ENCODE data around the gene IRS2.
"Not testable (repeated sequence)": the region's sequence is repeated elsewhere in the genome, so short reads cannot be mapped to it uniquely, and the experiment has no call there.

Gene IRS2

DNA sequence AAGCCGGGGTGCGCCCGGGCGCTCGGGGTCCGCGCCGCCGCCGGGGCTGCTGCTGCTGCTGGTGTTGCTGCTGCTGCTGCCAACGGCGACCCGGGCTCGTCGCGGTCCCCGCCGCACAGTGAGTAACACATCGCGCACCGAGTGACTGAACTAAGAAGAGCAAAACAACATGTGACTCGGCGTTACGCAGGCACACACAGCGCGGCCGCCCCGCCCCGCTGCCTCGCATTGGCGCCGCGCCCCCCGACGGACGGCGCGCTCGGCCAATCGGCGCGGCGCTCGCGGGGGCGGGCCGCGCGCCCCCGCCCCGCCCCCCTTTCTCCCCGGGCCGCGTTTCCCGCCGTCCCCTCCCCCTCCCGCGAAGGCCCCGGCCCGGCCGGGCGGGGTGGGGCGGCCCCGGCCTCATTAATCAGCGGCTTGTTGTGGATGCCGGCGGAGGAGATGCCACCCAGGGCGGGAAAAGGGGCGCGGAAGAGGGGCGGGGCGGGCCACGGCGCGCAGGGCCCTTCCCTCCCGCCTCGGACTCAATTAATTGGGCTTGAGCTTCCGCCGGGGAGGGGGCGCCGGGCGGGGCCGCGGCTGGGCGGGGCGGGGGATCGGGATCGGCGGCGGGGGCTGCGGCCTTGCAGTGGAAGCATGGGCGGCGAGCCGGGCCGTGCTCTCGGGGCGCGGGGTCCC is at the start of gene IRS2:
Gene IRS2 (minus strand): TSS at position 127 of the 678 bp plus-strand sequence. CDS start 530 bp downstream, outside the sequence.
- peak; percentile 94 for DNase-seq (ENCODE audit: low read depth)

DNA sequence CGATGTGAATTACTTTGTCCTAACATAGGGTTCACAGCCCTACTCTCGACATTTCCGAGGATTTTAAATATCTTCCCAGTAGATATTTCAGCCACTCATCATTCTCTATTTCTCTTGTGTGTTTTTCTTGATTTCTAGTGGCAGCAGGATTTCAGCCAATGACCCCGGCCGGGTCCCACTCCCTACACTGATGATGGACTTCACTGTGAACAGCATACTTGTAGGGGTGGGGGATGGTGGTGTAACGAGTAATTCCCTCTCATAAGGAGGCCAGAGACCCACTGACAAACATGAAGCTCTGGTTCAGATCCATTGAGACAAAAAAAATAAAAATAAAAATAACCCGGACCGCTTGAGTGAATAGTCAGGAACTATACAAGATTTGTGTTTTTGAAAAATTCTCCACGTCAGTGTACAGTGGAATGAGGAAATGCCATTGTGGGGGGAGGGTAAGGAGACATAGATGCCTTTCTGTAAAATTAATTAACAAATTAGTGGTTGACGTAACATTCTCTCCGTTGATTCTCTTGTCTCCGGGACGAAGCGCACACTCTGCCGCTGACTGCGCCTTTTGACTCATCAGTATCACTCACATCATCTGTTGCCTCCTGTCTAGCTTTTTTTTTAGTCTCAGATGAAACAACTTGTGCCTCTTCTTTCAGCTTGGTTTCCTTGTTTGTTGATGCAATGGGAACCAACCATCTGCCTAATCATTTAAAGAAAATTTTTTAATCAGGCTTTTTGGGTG is 48.8 kb upstream of the IRS2 start:
- no peak for DNase-seq (ENCODE audit: low read depth)

GRCh38 chr13:109833940-109834339 is 47.6 kb upstream of the IRS2 start:
- DNase-seq (ENCODE audit: low read depth), result no peak

GRCh38 chr13:109833071-109833470 is 46.7 kb upstream of the IRS2 start:
- no peak for DNase-seq (ENCODE audit: low read depth)

- DNase-seq (ENCODE audit: low read depth), result not testable (repeated sequence)
Measured at GRCh38 chr13:109828591-109829316, 42.4 kb upstream of the IRS2 start.

DNA sequence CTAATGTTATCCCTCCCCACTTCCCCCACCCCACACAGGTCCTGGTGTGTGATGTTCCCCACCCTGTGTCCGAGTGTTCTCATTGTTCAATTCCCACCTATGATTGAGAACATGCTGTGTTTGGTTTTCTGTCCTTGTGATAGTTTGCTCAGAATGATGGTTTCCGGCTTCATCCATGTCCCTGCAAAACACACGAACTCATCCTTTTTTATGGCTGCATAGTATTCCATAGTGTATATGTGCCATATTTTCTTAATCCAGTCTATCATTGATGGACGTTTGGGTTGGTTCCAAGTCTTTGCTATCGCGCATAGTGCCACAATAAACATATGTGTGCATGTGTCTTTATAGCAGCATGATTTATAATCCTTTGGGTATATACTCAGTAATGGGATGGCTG is 36.8 kb upstream of the IRS2 start:
- not testable (repeated sequence) for DNase-seq (ENCODE audit: low read depth)

GRCh38 chr13:109821103-109821502 is 34.7 kb upstream of the IRS2 start:
- no peak for DNase-seq (ENCODE audit: low read depth)

GRCh38 chr13:109819874-109820273 is 33.5 kb upstream of the IRS2 start:
- DNase-seq (ENCODE audit: low read depth), result no peak

GRCh38 chr13:109818886-109819285 is 32.5 kb upstream of the IRS2 start:
- peak; percentile 23 for DNase-seq (ENCODE audit: low read depth)

- no peak for DNase-seq (ENCODE audit: low read depth)
Measured at GRCh38 chr13:109817591-109818535, 31.5 kb upstream of the IRS2 start.

- DNase-seq (ENCODE audit: low read depth), result peak; percentile 13
Measured at GRCh38 chr13:109816808-109817203, 30.4 kb upstream of the IRS2 start.

GRCh38 chr13:109816112-109816807 is 29.9 kb upstream of the IRS2 start:
- DNase-seq (ENCODE audit: low read depth), result no peak

DNA sequence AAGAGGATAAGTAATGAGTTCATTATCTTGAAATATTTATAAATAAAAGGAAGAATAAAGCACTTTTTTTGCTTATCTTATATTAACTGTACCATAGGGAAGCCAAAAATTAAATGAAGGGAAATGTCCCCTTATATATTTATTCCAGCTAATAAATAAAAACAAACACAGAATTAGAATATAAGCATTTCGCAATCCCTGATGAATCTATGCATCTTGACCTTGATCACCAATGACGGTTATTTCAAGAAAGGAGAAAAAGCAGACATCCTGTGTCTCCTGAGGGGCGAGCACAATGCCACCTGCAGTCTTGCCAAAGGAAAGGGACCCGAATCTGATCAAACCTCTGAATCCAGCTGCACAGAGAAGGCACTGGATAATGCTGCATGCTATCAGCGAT is 29.3 kb upstream of the IRS2 start:
- no peak for DNase-seq (ENCODE audit: low read depth)

DNA sequence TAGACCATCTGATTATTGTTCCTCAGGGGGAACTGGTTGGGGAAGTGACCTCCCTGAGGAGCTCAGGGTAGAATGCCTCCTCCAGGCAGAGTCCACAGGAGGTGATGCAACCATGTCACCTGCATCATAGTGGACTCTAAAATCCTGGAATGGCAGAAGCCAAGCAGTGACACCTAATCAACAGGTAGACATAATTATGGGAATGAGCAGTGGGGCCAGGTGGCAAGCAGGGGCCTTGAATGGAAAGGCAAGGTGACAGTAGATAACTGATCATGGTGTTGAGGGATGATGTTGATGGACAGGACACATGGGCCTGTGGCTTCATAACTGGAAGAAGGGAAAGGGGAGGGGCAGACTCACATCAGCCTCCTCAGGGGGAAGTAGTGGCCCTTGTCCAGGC is 27.3 kb upstream of the IRS2 start:
- DNase-seq (ENCODE audit: low read depth), result no peak

GRCh38 chr13:109812382-109812781 is 26.0 kb upstream of the IRS2 start:
- no peak for DNase-seq (ENCODE audit: low read depth)

- no peak for DNase-seq (ENCODE audit: low read depth)
Measured at GRCh38 chr13:109810761-109811510, 24.6 kb upstream of the IRS2 start.

GRCh38 chr13:109809216-109809932 is 23.0 kb upstream of the IRS2 start:
- no peak for DNase-seq (ENCODE audit: low read depth)

DNA sequence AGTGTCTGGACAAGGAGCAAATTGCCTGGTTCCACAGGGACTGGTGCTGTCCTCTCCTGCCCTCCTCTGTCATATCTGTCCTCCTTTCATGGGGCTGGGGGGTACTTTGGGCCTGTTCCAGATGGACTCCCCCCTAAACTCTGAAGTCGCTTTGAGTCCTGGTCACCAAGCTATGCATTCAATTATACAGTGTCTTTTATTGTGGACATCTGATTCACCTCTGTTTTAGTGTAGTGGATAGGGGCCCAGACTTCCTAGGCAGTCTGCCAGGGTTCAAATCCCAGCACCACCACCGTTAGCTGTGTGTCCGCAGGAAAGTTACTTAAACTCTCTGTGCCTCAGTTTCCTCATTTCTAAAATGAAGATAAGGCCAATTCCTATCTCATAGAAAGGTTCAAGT is 21.0 kb upstream of the IRS2 start:
- no peak for DNase-seq (ENCODE audit: low read depth)

DNA sequence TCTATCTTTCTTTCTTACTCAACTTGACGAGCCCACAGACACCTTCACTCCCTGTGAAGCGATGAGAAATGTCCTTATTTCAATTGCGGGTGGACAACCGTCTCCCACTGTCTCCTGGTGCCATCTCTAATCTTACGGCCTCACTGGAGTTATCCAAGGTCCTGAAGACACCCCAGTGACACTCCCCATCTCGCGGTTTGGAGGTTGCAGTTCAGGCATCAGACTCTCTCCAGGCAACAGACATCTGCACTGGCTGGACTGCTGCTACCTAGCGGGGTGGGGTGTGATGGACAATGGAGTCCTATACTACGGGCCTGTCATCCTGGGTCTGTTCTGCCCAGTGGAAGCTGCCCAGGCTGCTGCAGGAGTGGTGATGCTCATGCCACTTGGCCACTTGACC is 18.3 kb upstream of the IRS2 start:
- no peak for DNase-seq (ENCODE audit: low read depth)

DNA sequence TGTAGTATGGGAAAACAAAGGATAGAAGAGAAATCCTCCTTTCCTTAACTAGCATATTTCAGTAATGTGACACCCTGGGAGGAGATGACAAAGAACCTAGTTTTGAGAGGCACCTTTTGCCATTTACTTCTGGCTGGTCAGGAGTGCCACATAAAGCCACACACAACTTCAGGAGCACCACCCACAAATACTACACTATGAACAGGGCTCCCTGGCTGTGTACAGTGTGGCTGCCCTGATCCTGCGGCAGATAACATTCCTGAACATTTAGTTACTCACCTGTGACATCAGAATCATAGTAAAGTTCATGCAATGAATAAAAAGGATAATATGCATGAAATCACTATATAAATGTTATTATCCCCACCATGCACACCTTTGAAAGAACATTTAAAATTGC is 17.4 kb upstream of the IRS2 start:
- DNase-seq (ENCODE audit: low read depth), result no peak
